NOMO-1 treated with DMSO at 0.1 percent for 48 hours (cell line): ENCODE data around the gene ZCCHC4.

ENCODE experiments used
- DNase-seq: peaks from one replicate; lab custom pipeline; 2025; ENCODE audit not compliant: unreplicated experiment; lab: John Stamatoyannopoulos, UW

ZCCHC4 gene

GRCh38 chr4:25376754-25377571 is 64.4 kb downstream of the ZCCHC4 start, which contains the start of gene ANAPC4:
ANAPC4 (plus strand) TSS chr4:25377263; CDS start chr4:25377428, 165 bp downstream.
- DNase-seq, result peak; percentile 93

- peak; percentile 19 for DNase-seq
Measured at GRCh38 chr4:25377572-25378436, 65.2 kb downstream of the ZCCHC4 start.

- no peak for DNase-seq
Measured at GRCh38 chr4:25378437-25378743, 65.8 kb downstream of the ZCCHC4 start.

- no peak for DNase-seq
Measured at GRCh38 chr4:25379591-25379990, 67.0 kb downstream of the ZCCHC4 start.

GRCh38 chr4:25383647-25384046 is 71.1 kb downstream of the ZCCHC4 start:
- no peak for DNase-seq

GRCh38 chr4:25386926-25387325 is 74.4 kb downstream of the ZCCHC4 start:
- DNase-seq, result no peak

- DNase-seq, result no peak
Measured at GRCh38 chr4:25397305-25397704, 84.7 kb downstream of the ZCCHC4 start.

- DNase-seq, result no peak
Measured at GRCh38 chr4:25399510-25399909, 86.9 kb downstream of the ZCCHC4 start.

GRCh38 chr4:25401066-25401465 is 88.5 kb downstream of the ZCCHC4 start:
- no peak for DNase-seq

- no peak for DNase-seq
Measured at GRCh38 chr4:25402521-25402920, 89.9 kb downstream of the ZCCHC4 start.

GRCh38 chr4:25403699-25404098 is 91.1 kb downstream of the ZCCHC4 start:
- DNase-seq, result no peak

GRCh38 chr4:25405453-25405852 is 92.9 kb downstream of the ZCCHC4 start:
- no peak for DNase-seq

GRCh38 chr4:25406081-25406692 is 93.6 kb downstream of the ZCCHC4 start:
- no peak for DNase-seq

GRCh38 chr4:25410820-25411529 is 98.4 kb downstream of the ZCCHC4 start:
- no peak for DNase-seq

- no peak for DNase-seq
Measured at GRCh38 chr4:25413261-25413660, 100.7 kb downstream of the ZCCHC4 start.

GRCh38 chr4:25417014-25417413 is 104.4 kb downstream of the ZCCHC4 start:
- no peak for DNase-seq
